CD14-positive monocyte (primary cell): Measurements from ENCODE around the gene SETD6. TPM values are rescaled to one million over a fixed set of nuclear protein-coding genes. Genes with fewer than 3 reads are reported as not detected.

Experiments
- DNase-seq, 3 donors: peaks; one replicate each; pipeline ENCODE4 v3.0.0-alpha.2; 2011 to 2022
- H2AFZ ChIP-seq: 2 replicates; pipeline ENCODE4 v1.6.0; 2012; ENCODE audit warnings: mild to moderate bottlenecking, low read depth, low read length, inconsistent platforms; ENCODE audit not compliant: insufficient read depth, poor library complexity, severe bottlenecking
- H3K27ac ChIP-seq, 2 donors: 1 replicate in 1 of 2; 2 replicates in 1 of 2; pipeline ENCODE4 v1.5.1; 2012 to 2013; ENCODE audit warnings: low read length in 2 of 2, control low read depth in 1 of 2, inconsistent platforms in 1 of 2, low read depth in 1 of 2, mild to moderate bottlenecking in 1 of 2
- H3K27me3 ChIP-seq, 2 donors: one replicate each; pipeline versions ENCODE4 v1.6.0 to v1.6.1; 2011 to 2013; ENCODE audit warnings: low read length in 2 of 2; ENCODE audit not compliant: control insufficient read depth in 2 of 2, insufficient read depth in 2 of 2
- H3K36me3 ChIP-seq, 2 donors: replicated peaks in 1 of 2; 1 replicate in 1 of 2; 2 replicates in 1 of 2; pipeline versions ENCODE4 v1.5.1 to v1.6.1; 2012 to 2013; ENCODE audit warnings: low read length in 2 of 2, control low read depth in 1 of 2, inconsistent platforms in 1 of 2, mild to moderate bottlenecking in 1 of 2; ENCODE audit not compliant: insufficient read depth in 2 of 2, control insufficient read depth in 1 of 2
- H3K4me1 ChIP-seq, 2 donors: 1 replicate in 1 of 2; 2 replicates in 1 of 2; pipeline versions ENCODE4 v1.5.1 to v1.6.1; 2012 to 2013; ENCODE audit warnings: low read length in 2 of 2, control low read depth in 1 of 2, inconsistent platforms in 1 of 2, mild to moderate bottlenecking in 1 of 2, moderate library complexity in 1 of 2; ENCODE audit not compliant: insufficient read depth in 2 of 2, control insufficient read depth in 1 of 2
- H3K4me2 ChIP-seq: replicated peaks from 2 replicates; pipeline ENCODE3; 2012; ENCODE audit warnings: low read length, moderate library complexity, mild to moderate bottlenecking; ENCODE audit not compliant: poor library complexity, severe bottlenecking; ENCODE audit errors: extremely low read depth
- H3K4me3 ChIP-seq, 3 experiments: fragments of 200-600 bp in 1 of 3; sonication (generic) in 1 of 3; replicated peaks in 1 of 3; 1 replicate in 2 of 3; 2 replicates in 1 of 3; pipeline ENCODE4 v1.5.1; 2011 to 2013; ENCODE audit warnings: low read length in 3 of 3, mild to moderate bottlenecking in 3 of 3, control low read depth in 2 of 3, low read depth in 2 of 3, inconsistent platforms in 1 of 3, moderate library complexity in 1 of 3
- H3K79me2 ChIP-seq: 2 replicates; pipeline ENCODE4 v1.6.0; 2012; ENCODE audit warnings: mild to moderate bottlenecking, control low read depth, inconsistent platforms, low read length, moderate library complexity; ENCODE audit not compliant: insufficient read depth
- H3K9ac ChIP-seq: 2 replicates; pipeline ENCODE4 v1.6.0; 2017; ENCODE audit warnings: low read length, mild to moderate bottlenecking; ENCODE audit not compliant: insufficient read depth, poor library complexity, severe bottlenecking
- H3K9me3 ChIP-seq, 2 donors: replicated peaks in 1 of 2; 1 replicate in 1 of 2; 2 replicates in 1 of 2; pipeline versions ENCODE4 v1.5.1 to v1.6.1; 2012 to 2013; ENCODE audit warnings: low read length in 2 of 2, control low read depth in 1 of 2; ENCODE audit not compliant: control insufficient read depth in 1 of 2, insufficient read depth in 1 of 2
- H4K20me1 ChIP-seq: 2 replicates; pipeline ENCODE4 v1.6.0; 2012; ENCODE audit warnings: mild to moderate bottlenecking, low read length, control low read depth, moderate library complexity; ENCODE audit not compliant: insufficient read depth
- H3K27ac Mint-ChIP-seq, 7 donors: one replicate each; pipeline ENCODE4 v1.8.0; 2020; ENCODE audit warnings: mild to moderate bottlenecking in 7 of 7, mixed read lengths in 7 of 7, moderate library complexity in 6 of 7, inconsistent platforms in 2 of 7
- H3K27me3 Mint-ChIP-seq, 3 donors: one replicate each; pipeline ENCODE4 v1.8.0; 2021 to 2022; ENCODE audit warnings: low read depth in 3 of 3, mild to moderate bottlenecking in 3 of 3, mixed read lengths in 3 of 3, moderate library complexity in 3 of 3, inconsistent platforms in 1 of 3
- H3K36me3 Mint-ChIP-seq, 2 donors: one replicate each; pipeline ENCODE4 v1.8.0; 2020; ENCODE audit warnings: mixed read lengths in 2 of 2, inconsistent platforms in 1 of 2, mild to moderate bottlenecking in 1 of 2
- H3K4me1 Mint-ChIP-seq: one replicate; pipeline ENCODE4 v1.8.0; 2020; ENCODE audit warnings: mild to moderate bottlenecking, mixed read lengths
- H3K4me3 Mint-ChIP-seq, 2 donors: one replicate each; pipeline ENCODE4 v1.8.0; 2020; ENCODE audit warnings: mild to moderate bottlenecking in 2 of 2, mixed read lengths in 2 of 2, moderate library complexity in 1 of 2
- H3K9me3 Mint-ChIP-seq, 7 donors: one replicate each; pipeline ENCODE4 v1.8.0; 2020 to 2022; ENCODE audit warnings: mixed read lengths in 7 of 7, mild to moderate bottlenecking in 6 of 7, moderate library complexity in 6 of 7, inconsistent platforms in 2 of 7
- CTCF ChIP-seq: fragments of 200-600 bp; IDR thresholded peaks from one replicate; pipeline ENCODE4 v1.8.0; 2022; ENCODE audit warnings: antibody characterized with exemption, mild to moderate bottlenecking
- whole genome bisulfite sequencing: methylation state at CpG from one replicate; pipeline ENCODE4 v1.1.5; 2013; ENCODE audit warnings: missing lambda C conversion rate; ENCODE audit not compliant: insufficient coverage; 5-methylcytosine and 5-hydroxymethylcytosine counted together
- intact Hi-C, 2 donors: fragments of 100-400 bp; cut with micrococcal nuclease; formaldehyde crosslinking; loops; one replicate each; pipeline versions ENCODE4 v1.15.0 to v1.15.1; 2023
- polyA plus RNA-seq, 3 donors: library from polyadenylated mRNA; depleted of rRNA in 1 of 3; unstranded in 2 of 3; stranded (reverse) in 1 of 3; fragments of 300-500 nt in 2 of 3; fragments of >200 nt in 1 of 3; fragmentation: Illumina TruSeq in 2 of 3; gene quantifications; 1 replicate in 2 of 3; 2 replicates in 1 of 3; pipeline ENCODE4 v1.2.3, GENCODE V29; 2012 to 2021

The SETD6 gene
- polyA plus RNA-seq, 3 donors: 2.5 to 13.7 (median 3.4) TPM

- Histone ChIP-seq H3K4me2 (no peak overlapping the region), H3K36me3 (no peaks in the 10 kb centered on the region), H3K4me1 (no peaks in the 10 kb centered on the region), H3K4me3 (no peak overlapping the region), H4K20me1 (no peaks in the 10 kb centered on the region), H3K79me2 (no peaks in the 10 kb centered on the region), H2AFZ (no peak overlapping the region), H3K27me3 (peaks cover 4 to 15% of the 10 kb centered on the region in 2 donors), H3K27ac (no peak overlapping the region), H3K9ac (no peak overlapping the region), H3K9me3 (no peaks in the 10 kb centered on the region)
- Mint-ChIP-seq H3K4me1 (no peaks in the 10 kb centered on the region), H3K27me3 (peaks cover 27 to 46% (median 42%) of the 10 kb centered on the region in 3 donors), H3K27ac (no peak overlapping the region), H3K4me3 (no peak overlapping the region), H3K36me3 (no peaks in the 10 kb centered on the region), H3K9me3 (no peaks in the 10 kb centered on the region)
- WGBS: 42% methylated on average over 10 of the region's 10 CpGs
- no peak for TF ChIP-seq CTCF
- DNase-seq: no peak
- intact Hi-C loops: no loop called here
Measured at GRCh38 chr16:58471209-58471975, 43.9 kb upstream of the SETD6 start.

- intact Hi-C loops: no loop called here
- no peaks in the 10 kb centered on the region for H3K4me1 Mint-ChIP-seq
- no peak overlapping the region for H3K4me2 ChIP-seq
Measured at GRCh38 chr16:58472266-58472665, 43.1 kb upstream of the SETD6 start.

More at GRCh38 chr16:58472266-58472665, 43.1 kb upstream of the SETD6 start:
- Histone ChIP-seq H2AFZ (no peak overlapping the region), H3K9me3 (no peaks in the 10 kb centered on the region), H3K4me1 (no peaks in the 10 kb centered on the region), H3K36me3 (no peaks in the 10 kb centered on the region), H3K79me2 (no peaks in the 10 kb centered on the region), H3K9ac (no peak overlapping the region), H3K27me3 (peaks cover 0 to 9% of the 10 kb centered on the region in 2 donors), H3K27ac (no peak overlapping the region), H3K4me3 (no peak overlapping the region), H4K20me1 (no peaks in the 10 kb centered on the region)
- H3K27ac Mint-ChIP-seq: no peak overlapping the region
- no peaks in the 10 kb centered on the region for H3K36me3 Mint-ChIP-seq
- no peak for TF ChIP-seq CTCF
- H3K4me3 Mint-ChIP-seq: no peak overlapping the region
- H3K9me3 Mint-ChIP-seq: no peaks in the 10 kb centered on the region
- peaks cover 26 to 37% (median 36%) of the 10 kb centered on the region in 3 donors for H3K27me3 Mint-ChIP-seq
- no peak for DNase-seq
- 95% methylated on average over 5 of the region's 9 CpGs for WGBS
